H1 (cell line): ENCODE results near the gene OS9. TPM values are rescaled to one million over a fixed set of nuclear protein-coding genes. Genes with fewer than 3 reads are reported as not detected.
"Not testable (repeated sequence)": the region's sequence is repeated elsewhere in the genome, so short reads cannot be mapped to it uniquely, and the experiment has no call there.

ENCODE experiments used
- CTCF ChIA-PET: fragments of 300-600 bp; sonication (Branson Sonifier 250); formaldehyde crosslinking; loops from one replicate; lab custom pipeline; 2021; ENCODE audit not compliant: partially characterized antibody; lab: Charles Lee
- POLR2A ChIA-PET: fragments of 300-600 bp; sonication (Branson Sonifier 250); formaldehyde crosslinking; loops from one replicate; lab custom pipeline; 2021; ENCODE audit warnings: inconsistent platforms; ENCODE audit not compliant: partially characterized antibody; lab: Charles Lee
- DNase-seq, 2 experiments: peaks; one replicate each; pipeline versions ENCODE4 v3.0.0 to v3.0.0-alpha.2; 2010 to 2022; ENCODE audit warnings: low spot score in 2 of 2, low read depth in 1 of 2, mixed read lengths in 1 of 2
- FAIRE-seq: peaks from 2 replicates; lab custom pipeline; 2011; peaks lifted over from hg19 to GRCh38; lab: Jason Lieb, UNC
- H2AFZ ChIP-seq: 2 replicates; pipeline ENCODE4 v1.8.1; 2012; ENCODE audit warnings: low read length, inconsistent platforms
- H2AK5ac ChIP-seq: 2 replicates; pipeline ENCODE4 v1.6.1; 2013; ENCODE audit warnings: low read depth, low read length
- H2BK120ac ChIP-seq: replicated peaks from 2 replicates; pipeline ENCODE3; 2013; ENCODE audit warnings: low read depth, low read length, inconsistent platforms
- H2BK12ac ChIP-seq: 2 replicates; pipeline ENCODE4 v1.6.1; 2013; ENCODE audit warnings: low read depth, low read length
- H2BK15ac ChIP-seq: 2 replicates; pipeline ENCODE4 v1.6.1; 2013; ENCODE audit warnings: low read length
- H2BK20ac ChIP-seq: 2 replicates; pipeline ENCODE4 v1.6.1; 2013; ENCODE audit warnings: low read length
- H2BK5ac ChIP-seq: 2 replicates; pipeline ENCODE4 v1.6.1; 2013; ENCODE audit warnings: low read depth, low read length
- H3K14ac ChIP-seq: 2 replicates; pipeline ENCODE4 v1.6.1; 2013; ENCODE audit warnings: inconsistent platforms; ENCODE audit not compliant: insufficient read length
- H3K18ac ChIP-seq: 2 replicates; pipeline ENCODE4 v1.6.1; 2013; ENCODE audit warnings: low read length; ENCODE audit errors: extremely low read depth
- H3K23ac ChIP-seq: 2 replicates; pipeline ENCODE4 v1.6.1; 2013; ENCODE audit warnings: inconsistent platforms; ENCODE audit not compliant: insufficient read length
- H3K23me2 ChIP-seq: 2 replicates; pipeline ENCODE4 v1.6.1; 2013; ENCODE audit warnings: low read depth, low read length
- H3K27ac ChIP-seq: 2 replicates; pipeline ENCODE4 v1.6.1; 2011; ENCODE audit warnings: low read depth, low read length, inconsistent platforms
- H3K27me3 ChIP-seq, 4 experiments: replicated peaks in 1 of 4; 1 replicate in 1 of 4; 2 replicates in 3 of 4; pipeline versions ENCODE4 v1.6.1 to v1.8.1; 2011 to 2013; ENCODE audit warnings: low read length in 3 of 4, mild to moderate bottlenecking in 3 of 4, inconsistent platforms in 2 of 4, mixed read lengths in 2 of 4, moderate library complexity in 1 of 4; ENCODE audit not compliant: control insufficient read depth in 3 of 4, insufficient read depth in 3 of 4; ENCODE audit errors: extremely low read depth in 1 of 4
- H3K36me3 ChIP-seq, 4 experiments: 2 replicates each; pipeline versions ENCODE4 v1.6.1 to v1.8.1; 2011 to 2013; ENCODE audit warnings: mild to moderate bottlenecking in 4 of 4, low read length in 3 of 4, moderate library complexity in 2 of 4, control low read depth in 1 of 4, inconsistent platforms in 1 of 4; ENCODE audit not compliant: insufficient read depth in 4 of 4, control insufficient read depth in 2 of 4
- H3K4ac ChIP-seq: replicated peaks from 2 replicates; pipeline ENCODE3; 2013; ENCODE audit warnings: low read length, low read depth, mixed read lengths, inconsistent platforms; ENCODE audit not compliant: insufficient read length
- H3K4me1 ChIP-seq, 4 experiments: replicated peaks in 1 of 4; 1 replicate in 1 of 4; 2 replicates in 3 of 4; pipeline versions ENCODE4 v1.6.1 to v1.8.1; 2011 to 2013; ENCODE audit warnings: low read length in 3 of 4, inconsistent platforms in 2 of 4, mixed read lengths in 1 of 4; ENCODE audit not compliant: insufficient read depth in 4 of 4, control insufficient read depth in 3 of 4
- H3K4me2 ChIP-seq, 2 experiments: 2 replicates each; pipeline versions ENCODE4 v1.6.1 to v1.8.1; 2011 to 2013; ENCODE audit warnings: low read depth in 2 of 2, low read length in 2 of 2, control low read depth in 1 of 2, inconsistent platforms in 1 of 2, mild to moderate bottlenecking in 1 of 2; ENCODE audit not compliant: insufficient read depth in 1 of 2
- H3K4me3 ChIP-seq, 4 experiments: fragments of 200-600, 300-600 bp in 1 of 4; sonication (generic), shearing (Covaris generic), sonication (Bioruptor Twin) in 1 of 4; 2 replicates each; pipeline versions ENCODE4 v1.5.1 to v1.8.1; 2011 to 2016; ENCODE audit warnings: low read length in 4 of 4, low read depth in 3 of 4, control low read depth in 2 of 4, inconsistent platforms in 2 of 4, mild to moderate bottlenecking in 2 of 4, mixed read lengths in 1 of 4, moderate library complexity in 1 of 4; ENCODE audit not compliant: insufficient read depth in 2 of 4; ENCODE audit errors: extremely low read depth in 1 of 4
- H3K56ac ChIP-seq: replicated peaks from 2 replicates; pipeline ENCODE3; 2013; ENCODE audit warnings: low read depth, mild to moderate bottlenecking, mixed read lengths, low read length, inconsistent platforms; ENCODE audit not compliant: insufficient read length
- H3K79me1 ChIP-seq: 2 replicates; pipeline ENCODE4 v1.6.1; 2013; ENCODE audit warnings: low read depth, low read length, control low read depth
- H3K79me2 ChIP-seq, 2 experiments: 2 replicates each; pipeline versions ENCODE4 v1.6.1 to v1.8.1; 2012 to 2013; ENCODE audit warnings: low read length in 2 of 2, mild to moderate bottlenecking in 2 of 2, inconsistent platforms in 1 of 2; ENCODE audit not compliant: insufficient read depth in 2 of 2, control insufficient read depth in 1 of 2
- H3K9ac ChIP-seq, 4 experiments: replicated peaks in 1 of 4; 1 replicate in 1 of 4; 2 replicates in 3 of 4; pipeline versions ENCODE4 v1.6.1 to v1.8.1; 2011 to 2013; ENCODE audit warnings: low read depth in 3 of 4, low read length in 3 of 4, control low read depth in 2 of 4, mild to moderate bottlenecking in 2 of 4, moderate library complexity in 2 of 4, inconsistent platforms in 1 of 4; ENCODE audit errors: extremely low read depth in 1 of 4
- H3K9me3 ChIP-seq, 2 experiments: 2 replicates each; pipeline versions ENCODE4 v1.6.1 to v1.8.1; 2012 to 2013; ENCODE audit warnings: mild to moderate bottlenecking in 2 of 2, moderate library complexity in 2 of 2, control low read depth in 1 of 2, inconsistent platforms in 1 of 2, low read depth in 1 of 2, low read length in 1 of 2, mixed read lengths in 1 of 2; ENCODE audit not compliant: insufficient read depth in 2 of 2
- H4K20me1 ChIP-seq, 2 experiments: replicated peaks in 1 of 2; 2 replicates each; pipeline versions ENCODE3 to v1.8.1; 2011 to 2013; ENCODE audit warnings: inconsistent platforms in 2 of 2, low read length in 2 of 2, mild to moderate bottlenecking in 1 of 2; ENCODE audit not compliant: insufficient read depth in 2 of 2, control insufficient read depth in 1 of 2
- H4K5ac ChIP-seq: 2 replicates; pipeline ENCODE4 v1.6.1; 2013; ENCODE audit warnings: low read length, low read depth, mixed read lengths, inconsistent platforms; ENCODE audit not compliant: insufficient read length
- H4K8ac ChIP-seq: 2 replicates; pipeline ENCODE4 v1.8.0; 2013; ENCODE audit warnings: mild to moderate bottlenecking, moderate library complexity, low read length, inconsistent platforms; ENCODE audit not compliant: insufficient read depth; ENCODE audit errors: extremely low read depth
- H4K91ac ChIP-seq: replicated peaks from 2 replicates; pipeline ENCODE3; 2013; ENCODE audit warnings: low read length, mixed read lengths, inconsistent platforms; ENCODE audit not compliant: insufficient read length
- KDM5A ChIP-seq: fragments of 200-600 bp; IDR thresholded peaks from 2 replicates; pipeline ENCODE4 v1.7.1; 2012; ENCODE audit warnings: mild to moderate bottlenecking, low read length, inconsistent platforms, mixed read lengths
- WGBS, 2 experiments: shearing (Covaris generic) in 1 of 2; methylation state at CpG; one replicate each; pipeline versions ENCODE4 v1.1.6 to v1.1.7; 2013 to 2015; ENCODE audit warnings: low lambda C conversion rate in 2 of 2, mixed read lengths in 2 of 2, inconsistent platforms in 1 of 2, low coverage in 1 of 2, missing lambda C conversion rate in 1 of 2; ENCODE audit not compliant: insufficient replicate concordance in 2 of 2, insufficient coverage in 1 of 2, insufficient read length in 1 of 2; ENCODE audit errors: extremely low coverage in 1 of 2, missing lambda C conversion rate in 1 of 2; 5-methylcytosine and 5-hydroxymethylcytosine counted together
- polyA plus RNA-seq, 7 experiments: library from polyadenylated mRNA; depleted of rRNA in 3 of 7; stranded (reverse) in 5 of 7; unstranded in 2 of 7; fragments of >200 nt in 5 of 7; fragments of 200-250 nt in 2 of 7; gene quantifications; 1 replicate in 5 of 7; 2 replicates in 1 of 7; 4 replicates in 1 of 7; pipeline versions ENCODE4 v1.2.1 to v1.2.3, GENCODE V29; 2011 to 2013; ENCODE audit warnings: missing spikeins in 2 of 7, mixed read lengths in 2 of 7
- total RNA-seq: library from RNA; stranded (reverse); fragmentation: NEBNext Ultra II Directional; extraction: Animal tissue kit (Norgen Biotek cat#: 25700); gene quantifications from 2 replicates; pipeline ENCODE4 v1.2.1, GENCODE V29; 2021

OS9 gene
- total and polyA plus RNA-seq, 2 of the 8 experiments (the other 6 are each of a cell fraction or from before 2014, with no cell fraction given), result 71.0 to 108 TPM

- no peak for TF ChIP-seq KDM5A
These were observed 27.0 kb downstream of the OS9 start (continued) for GRCh38 chr12:57720606-57721595.

GRCh38 chr12:57721846-57722608 is 28.1 kb downstream of the OS9 start:
- H2AK5ac ChIP-seq, H3K4ac ChIP-seq, H4K8ac ChIP-seq, H3K79me1 ChIP-seq, H2BK15ac ChIP-seq, H3K56ac ChIP-seq, H4K5ac ChIP-seq, H3K79me2 ChIP-seq, H2BK5ac ChIP-seq, H2BK120ac ChIP-seq, H3K9me3 ChIP-seq, H3K27ac ChIP-seq, H3K23ac ChIP-seq, H2AFZ ChIP-seq, H2BK20ac ChIP-seq, H3K4me3 ChIP-seq, H3K4me2 ChIP-seq, H2BK12ac ChIP-seq, H3K9ac ChIP-seq, FAIRE-seq, H3K14ac ChIP-seq, H3K18ac ChIP-seq, H4K20me1 ChIP-seq, H4K91ac ChIP-seq: not testable (repeated sequence)
- Histone ChIP-seq H3K4me1 (peaks cover 0 to 12% (median 6%) of the 10 kb centered on the region in 4 experiments; a peak in 5 of 7 replicates), H3K36me3 (peaks cover 0 to 16% (median 3%) of the 10 kb centered on the region in 4 experiments; a peak in 4 of 8 replicates), H3K27me3 (peaks cover 8 to 30% (median 22%) of the 10 kb centered on the region in 4 experiments), H3K23me2 (peaks cover 10% of the 10 kb centered on the region; the same call in 1 of the 2 replicates)
- ChIA-PET CTCF (interaction anchor here (0.8 to 11.7 kb wide), 5 partner anchors 16 to 146 kb away, joined by 3 to 149 read pairs (median 4); partner anchors contain the start of genes AGAP2 and OS9), POLR2A (interaction anchor here (0.6 to 7.4 kb wide), 4 partner anchors 9 to 131 kb away, joined by 3 to 59 read pairs (median 5); partner anchors contain the start of genes AGAP2 and PIP4K2C)
- WGBS, 2 experiments, result 89% methylated on average over 16 of the region's 16 CpGs; no CpG with 5 or more reads in 1 of the 2 experiments
- DNase-seq, result peak in 1 of 2 experiments; percentile 23
